HUDEP-2 (cell line): Measurements from ENCODE around the gene ZFHX3.

Source experiments
- DNase-seq, 76 experiments: peaks; one replicate each; lab custom pipeline; 2025; ENCODE audit not compliant: unreplicated experiment in 76 of 76; lab: John Stamatoyannopoulos, UW

ZFHX3 gene

GRCh38 chr16:72886346-72886974 lies 161.5 kb downstream of the ZFHX3 start:
- no peak for DNase-seq

- DNase-seq: no peak
These were observed 163.4 kb downstream of the ZFHX3 start for GRCh38 chr16:72884573-72884972.

- DNase-seq: no peak
These were observed 163.9 kb downstream of the ZFHX3 start for GRCh38 chr16:72884037-72884436.

GRCh38 chr16:72879846-72880245 lies 168.1 kb downstream of the ZFHX3 start:
- no peak for DNase-seq

GRCh38 chr16:72878301-72879269 lies 169.3 kb downstream of the ZFHX3 start:
- no peak for DNase-seq

GRCh38 chr16:72877374-72878028 lies 170.4 kb downstream of the ZFHX3 start:
- no peak for DNase-seq

GRCh38 chr16:72876981-72877373 lies 171.0 kb downstream of the ZFHX3 start:
- no peak for DNase-seq

- DNase-seq: no peak
These were observed 171.7 kb downstream of the ZFHX3 start for GRCh38 chr16:72876221-72876620.

GRCh38 chr16:72875291-72876031 lies 172.5 kb downstream of the ZFHX3 start:
- DNase-seq: no peak

GRCh38 chr16:72873853-72874252 lies 174.1 kb downstream of the ZFHX3 start:
- DNase-seq: no peak

GRCh38 chr16:72873044-72873443 lies 174.9 kb downstream of the ZFHX3 start:
- DNase-seq: no peak

- no peak for DNase-seq
These were observed 182.1 kb downstream of the ZFHX3 start for GRCh38 chr16:72865835-72866234.

GRCh38 chr16:72865258-72865657 lies 182.7 kb downstream of the ZFHX3 start:
- no peak for DNase-seq

GRCh38 chr16:72864130-72864833 lies 183.6 kb downstream of the ZFHX3 start:
- DNase-seq: no peak

- no peak for DNase-seq
These were observed 185.8 kb downstream of the ZFHX3 start for GRCh38 chr16:72862090-72862489.

- DNase-seq: no peak
These were observed 187.0 kb downstream of the ZFHX3 start for GRCh38 chr16:72860726-72861562.

GRCh38 chr16:72859581-72859980 lies 188.3 kb downstream of the ZFHX3 start:
- no peak for DNase-seq

GRCh38 chr16:72858665-72859493 lies 189.0 kb downstream of the ZFHX3 start:
- DNase-seq: no peak
